GM21360 (cell line): ENCODE results near the gene AGAP2.
"Not testable (repeated sequence)": the region's sequence is repeated elsewhere in the genome, so short reads cannot be mapped to it uniquely, and the experiment has no call there.

Experiments used
- ATAC-seq: cut with Tn5 transposase; IDR thresholded peaks from one replicate; pipeline ENCODE4 v1.9.1; 2021; ENCODE audit warnings: mild to moderate bottlenecking, moderate library complexity; ENCODE audit not compliant: unreplicated experiment

The AGAP2 gene

GRCh38 chr12:57707250-57707649 lies 31.3 kb downstream of the AGAP2 start:
- ATAC-seq = no peak

- no peak for ATAC-seq
These were observed 38.2 kb downstream of the AGAP2 start for GRCh38 chr12:57700317-57700716.

- no peak for ATAC-seq
These were observed 40.1 kb downstream of the AGAP2 start for GRCh38 chr12:57698414-57698813.

GRCh38 chr12:57697076-57697475 lies 41.5 kb downstream of the AGAP2 start:
- ATAC-seq = no peak

GRCh38 chr12:57695770-57696432 lies 42.6 kb downstream of the AGAP2 start:
- no peak for ATAC-seq

GRCh38 chr12:57694459-57695019 lies 44.0 kb downstream of the AGAP2 start:
- no peak for ATAC-seq

GRCh38 chr12:57693659-57694458 lies 44.7 kb downstream of the AGAP2 start, which contains the start of gene OS9:
Gene OS9, plus strand, starts transcription at chr12:57694132. Its CDS starts 30 bp downstream, at chr12:57694162.
- ATAC-seq = peak; percentile 97

GRCh38 chr12:57693317-57693658 lies 45.3 kb downstream of the AGAP2 start:
- no peak for ATAC-seq

GRCh38 chr12:57692500-57692899 lies 46.0 kb downstream of the AGAP2 start:
- no peak for ATAC-seq

GRCh38 chr12:57688931-57689330 lies 49.6 kb downstream of the AGAP2 start:
- ATAC-seq = no peak

- no peak for ATAC-seq
These were observed 50.7 kb downstream of the AGAP2 start for GRCh38 chr12:57687862-57688261.

GRCh38 chr12:57679697-57680096 lies 58.8 kb downstream of the AGAP2 start:
- no peak for ATAC-seq

- ATAC-seq = not testable (repeated sequence)
These were observed 60.6 kb downstream of the AGAP2 start for GRCh38 chr12:57677947-57678346.

- ATAC-seq = no peak
These were observed 63.9 kb downstream of the AGAP2 start for GRCh38 chr12:57674691-57675090.
